H1 (cell line): ENCODE measurements around the gene ZNF280C. TPM values are rescaled to one million over a fixed set of nuclear protein-coding genes. Genes with fewer than 3 reads are reported as not detected.

ENCODE experiments used
- ASH2L ChIP-seq: fragments of 200-600, 300-600 bp; sonication (generic); IDR thresholded peaks from one replicate; pipeline ENCODE4 v1.7.1; 2017; ENCODE audit warnings: low read length
- CBX5 ChIP-seq: fragments of 300-800, 300-1000 bp; sonication (generic); IDR thresholded peaks from 2 replicates; pipeline ENCODE4 v1.7.1; 2016; ENCODE audit warnings: antibody characterized with exemption, low read length, low read depth
- FOSL1 ChIP-seq: IDR thresholded peaks from 2 replicates; pipeline ENCODE4 v1.6.1; 2011; ENCODE audit warnings: mild to moderate bottlenecking, low read depth, low read length, moderate library complexity; ENCODE audit not compliant: insufficient read depth
- KDM1A ChIP-seq: fragments of 200-600, 300-600 bp; sonication (generic); IDR thresholded peaks from 2 replicates; pipeline ENCODE4 v1.7.1; 2016; ENCODE audit warnings: mild to moderate bottlenecking, low read length, borderline replicate concordance
- POU5F1 ChIP-seq: IDR thresholded peaks from 2 replicates; pipeline ENCODE4 v1.6.1; 2011; ENCODE audit warnings: low read depth, mild to moderate bottlenecking, low read length, moderate library complexity
- RFX5 ChIP-seq: IDR thresholded peaks from 2 replicates; pipeline ENCODE4 v1.6.1; 2011; ENCODE audit warnings: low read depth, low read length, improper control_type of control experiment, borderline replicate concordance
- RNF2 ChIP-seq: fragments of 200-900, 300-1000 bp; sonication (generic); IDR thresholded peaks from 2 replicates; pipeline ENCODE4 v1.7.1; 2016; ENCODE audit warnings: borderline replicate concordance, low read depth, mild to moderate bottlenecking, antibody characterized with exemption, low read length; ENCODE audit not compliant: poor library complexity, severe bottlenecking; ENCODE audit errors: missing control alignments
- RXRA ChIP-seq: IDR thresholded peaks from 2 replicates; pipeline ENCODE4 v1.6.1; 2011; ENCODE audit warnings: low read depth, mild to moderate bottlenecking, low read length, moderate library complexity; ENCODE audit not compliant: insufficient read depth
- SP2 ChIP-seq: IDR thresholded peaks from 2 replicates; pipeline ENCODE4 v1.6.1; 2012; ENCODE audit warnings: mild to moderate bottlenecking, low read length, inconsistent platforms
- ZNF274 ChIP-seq: IDR thresholded peaks from 2 replicates; pipeline ENCODE4 v1.7.0; 2012; ENCODE audit warnings: low read length, borderline replicate concordance; ENCODE audit errors: extremely low read depth
- polyA plus RNA-seq, 7 experiments: library from polyadenylated mRNA; depleted of rRNA in 3 of 7; stranded (reverse) in 5 of 7; unstranded in 2 of 7; fragments of >200 nt in 5 of 7; fragments of 200-250 nt in 2 of 7; gene quantifications; 1 replicate in 5 of 7; 2 replicates in 1 of 7; 4 replicates in 1 of 7; pipeline versions ENCODE4 v1.2.1 to v1.2.3, GENCODE V29; 2011 to 2013; ENCODE audit warnings: missing spikeins in 2 of 7, mixed read lengths in 2 of 7
- total RNA-seq: library from RNA; stranded (reverse); fragmentation: NEBNext Ultra II Directional; extraction: Animal tissue kit (Norgen Biotek cat#: 25700); gene quantifications from 2 replicates; pipeline ENCODE4 v1.2.1, GENCODE V29; 2021
- TF ChIP-seq, protein P1 (sequence below): fragments of 300-600 bp; sonication (generic); IDR thresholded peaks from 2 replicates; pipeline ENCODE4 v1.7.1; 2012; ENCODE audit warnings: low read length, moderate library complexity, mild to moderate bottlenecking, inconsistent platforms; ENCODE audit not compliant: insufficient replicate concordance

ZNF280C gene
- total and polyA plus RNA-seq, 2 of the 8 experiments (the other 6 are each of a cell fraction or from before 2014, with no cell fraction given), result 8.4 to 13.4 TPM

DNA sequence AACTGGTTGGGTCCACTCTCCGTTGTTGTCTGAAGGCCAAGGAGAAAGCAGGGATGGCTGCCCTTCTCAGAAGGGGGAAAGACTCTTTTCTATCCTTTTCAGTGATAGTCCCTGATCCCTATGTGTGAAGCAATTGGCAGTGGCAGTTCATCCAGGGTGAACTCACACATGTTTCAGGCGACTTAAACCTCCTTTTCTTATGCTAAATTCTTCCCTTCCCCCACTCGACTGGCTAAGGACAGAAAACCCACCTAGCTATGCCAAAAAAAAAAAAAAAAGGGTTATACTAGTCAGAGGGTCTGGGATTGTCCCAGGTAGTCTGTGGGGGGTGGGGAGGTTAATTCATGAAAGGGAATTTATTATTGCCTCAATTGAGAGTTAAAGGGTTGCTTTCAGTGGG is 12.2 kb upstream of the ZNF280C start (continued):
- no peak for TF ChIP-seq RNF2
- TF ChIP-seq CBX5, result no peak
- TF ChIP-seq SP2, result no peak
- TF ChIP-seq ZNF274, result no peak
- TF ChIP-seq, protein P1, sequence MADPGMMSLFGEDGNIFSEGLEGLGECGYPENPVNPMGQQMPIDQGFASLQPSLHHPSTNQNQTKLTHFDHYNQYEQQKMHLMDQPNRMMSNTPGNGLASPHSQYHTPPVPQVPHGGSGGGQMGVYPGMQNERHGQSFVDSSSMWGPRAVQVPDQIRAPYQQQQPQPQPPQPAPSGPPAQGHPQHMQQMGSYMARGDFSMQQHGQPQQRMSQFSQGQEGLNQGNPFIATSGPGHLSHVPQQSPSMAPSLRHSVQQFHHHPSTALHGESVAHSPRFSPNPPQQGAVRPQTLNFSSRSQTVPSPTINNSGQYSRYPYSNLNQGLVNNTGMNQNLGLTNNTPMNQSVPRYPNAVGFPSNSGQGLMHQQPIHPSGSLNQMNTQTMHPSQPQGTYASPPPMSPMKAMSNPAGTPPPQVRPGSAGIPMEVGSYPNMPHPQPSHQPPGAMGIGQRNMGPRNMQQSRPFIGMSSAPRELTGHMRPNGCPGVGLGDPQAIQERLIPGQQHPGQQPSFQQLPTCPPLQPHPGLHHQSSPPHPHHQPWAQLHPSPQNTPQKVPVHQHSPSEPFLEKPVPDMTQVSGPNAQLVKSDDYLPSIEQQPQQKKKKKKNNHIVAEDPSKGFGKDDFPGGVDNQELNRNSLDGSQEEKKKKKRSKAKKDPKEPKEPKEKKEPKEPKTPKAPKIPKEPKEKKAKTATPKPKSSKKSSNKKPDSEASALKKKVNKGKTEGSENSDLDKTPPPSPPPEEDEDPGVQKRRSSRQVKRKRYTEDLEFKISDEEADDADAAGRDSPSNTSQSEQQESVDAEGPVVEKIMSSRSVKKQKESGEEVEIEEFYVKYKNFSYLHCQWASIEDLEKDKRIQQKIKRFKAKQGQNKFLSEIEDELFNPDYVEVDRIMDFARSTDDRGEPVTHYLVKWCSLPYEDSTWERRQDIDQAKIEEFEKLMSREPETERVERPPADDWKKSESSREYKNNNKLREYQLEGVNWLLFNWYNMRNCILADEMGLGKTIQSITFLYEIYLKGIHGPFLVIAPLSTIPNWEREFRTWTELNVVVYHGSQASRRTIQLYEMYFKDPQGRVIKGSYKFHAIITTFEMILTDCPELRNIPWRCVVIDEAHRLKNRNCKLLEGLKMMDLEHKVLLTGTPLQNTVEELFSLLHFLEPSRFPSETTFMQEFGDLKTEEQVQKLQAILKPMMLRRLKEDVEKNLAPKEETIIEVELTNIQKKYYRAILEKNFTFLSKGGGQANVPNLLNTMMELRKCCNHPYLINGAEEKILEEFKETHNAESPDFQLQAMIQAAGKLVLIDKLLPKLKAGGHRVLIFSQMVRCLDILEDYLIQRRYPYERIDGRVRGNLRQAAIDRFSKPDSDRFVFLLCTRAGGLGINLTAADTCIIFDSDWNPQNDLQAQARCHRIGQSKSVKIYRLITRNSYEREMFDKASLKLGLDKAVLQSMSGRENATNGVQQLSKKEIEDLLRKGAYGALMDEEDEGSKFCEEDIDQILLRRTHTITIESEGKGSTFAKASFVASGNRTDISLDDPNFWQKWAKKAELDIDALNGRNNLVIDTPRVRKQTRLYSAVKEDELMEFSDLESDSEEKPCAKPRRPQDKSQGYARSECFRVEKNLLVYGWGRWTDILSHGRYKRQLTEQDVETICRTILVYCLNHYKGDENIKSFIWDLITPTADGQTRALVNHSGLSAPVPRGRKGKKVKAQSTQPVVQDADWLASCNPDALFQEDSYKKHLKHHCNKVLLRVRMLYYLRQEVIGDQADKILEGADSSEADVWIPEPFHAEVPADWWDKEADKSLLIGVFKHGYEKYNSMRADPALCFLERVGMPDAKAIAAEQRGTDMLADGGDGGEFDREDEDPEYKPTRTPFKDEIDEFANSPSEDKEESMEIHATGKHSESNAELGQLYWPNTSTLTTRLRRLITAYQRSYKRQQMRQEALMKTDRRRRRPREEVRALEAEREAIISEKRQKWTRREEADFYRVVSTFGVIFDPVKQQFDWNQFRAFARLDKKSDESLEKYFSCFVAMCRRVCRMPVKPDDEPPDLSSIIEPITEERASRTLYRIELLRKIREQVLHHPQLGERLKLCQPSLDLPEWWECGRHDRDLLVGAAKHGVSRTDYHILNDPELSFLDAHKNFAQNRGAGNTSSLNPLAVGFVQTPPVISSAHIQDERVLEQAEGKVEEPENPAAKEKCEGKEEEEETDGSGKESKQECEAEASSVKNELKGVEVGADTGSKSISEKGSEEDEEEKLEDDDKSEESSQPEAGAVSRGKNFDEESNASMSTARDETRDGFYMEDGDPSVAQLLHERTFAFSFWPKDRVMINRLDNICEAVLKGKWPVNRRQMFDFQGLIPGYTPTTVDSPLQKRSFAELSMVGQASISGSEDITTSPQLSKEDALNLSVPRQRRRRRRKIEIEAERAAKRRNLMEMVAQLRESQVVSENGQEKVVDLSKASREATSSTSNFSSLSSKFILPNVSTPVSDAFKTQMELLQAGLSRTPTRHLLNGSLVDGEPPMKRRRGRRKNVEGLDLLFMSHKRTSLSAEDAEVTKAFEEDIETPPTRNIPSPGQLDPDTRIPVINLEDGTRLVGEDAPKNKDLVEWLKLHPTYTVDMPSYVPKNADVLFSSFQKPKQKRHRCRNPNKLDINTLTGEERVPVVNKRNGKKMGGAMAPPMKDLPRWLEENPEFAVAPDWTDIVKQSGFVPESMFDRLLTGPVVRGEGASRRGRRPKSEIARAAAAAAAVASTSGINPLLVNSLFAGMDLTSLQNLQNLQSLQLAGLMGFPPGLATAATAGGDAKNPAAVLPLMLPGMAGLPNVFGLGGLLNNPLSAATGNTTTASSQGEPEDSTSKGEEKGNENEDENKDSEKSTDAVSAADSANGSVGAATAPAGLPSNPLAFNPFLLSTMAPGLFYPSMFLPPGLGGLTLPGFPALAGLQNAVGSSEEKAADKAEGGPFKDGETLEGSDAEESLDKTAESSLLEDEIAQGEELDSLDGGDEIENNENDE, result no peak
- TF ChIP-seq RXRA, result no peak
- TF ChIP-seq RFX5, result no peak
- TF ChIP-seq KDM1A, result no peak
- peak; percentile 74 for TF ChIP-seq POU5F1
- no peak for TF ChIP-seq FOSL1
- TF ChIP-seq ASH2L, result peak; percentile 60
